ENCODE data around the gene ADAMTS12. TPM values are rescaled to one million over a fixed set of nuclear protein-coding genes. Genes with fewer than 3 reads are reported as not detected.

ADAMTS12 gene
- total RNA-seq, 1 donor from 2014 or later: 26.8 TPM

DNA sequence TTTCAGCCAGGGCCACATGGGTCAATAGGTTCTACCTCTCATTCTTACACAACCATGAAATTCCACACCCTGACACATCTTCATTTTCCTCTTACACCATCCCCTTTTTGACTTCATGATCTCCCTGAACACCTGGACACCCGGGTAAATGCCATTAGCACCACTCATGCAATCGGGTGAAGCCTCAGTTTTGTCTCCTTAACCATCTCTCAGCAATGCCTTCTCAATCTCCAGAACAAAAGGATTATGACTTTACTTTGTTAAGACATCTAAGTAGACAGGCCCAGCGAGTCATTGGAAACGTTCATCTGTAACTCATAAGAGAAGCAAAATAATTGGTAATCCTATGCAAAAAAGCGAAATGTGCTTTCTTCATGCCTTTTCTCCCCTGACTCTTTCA is 49.9 kb downstream of the ADAMTS12 start:
- DNase-seq: no peak

DNA sequence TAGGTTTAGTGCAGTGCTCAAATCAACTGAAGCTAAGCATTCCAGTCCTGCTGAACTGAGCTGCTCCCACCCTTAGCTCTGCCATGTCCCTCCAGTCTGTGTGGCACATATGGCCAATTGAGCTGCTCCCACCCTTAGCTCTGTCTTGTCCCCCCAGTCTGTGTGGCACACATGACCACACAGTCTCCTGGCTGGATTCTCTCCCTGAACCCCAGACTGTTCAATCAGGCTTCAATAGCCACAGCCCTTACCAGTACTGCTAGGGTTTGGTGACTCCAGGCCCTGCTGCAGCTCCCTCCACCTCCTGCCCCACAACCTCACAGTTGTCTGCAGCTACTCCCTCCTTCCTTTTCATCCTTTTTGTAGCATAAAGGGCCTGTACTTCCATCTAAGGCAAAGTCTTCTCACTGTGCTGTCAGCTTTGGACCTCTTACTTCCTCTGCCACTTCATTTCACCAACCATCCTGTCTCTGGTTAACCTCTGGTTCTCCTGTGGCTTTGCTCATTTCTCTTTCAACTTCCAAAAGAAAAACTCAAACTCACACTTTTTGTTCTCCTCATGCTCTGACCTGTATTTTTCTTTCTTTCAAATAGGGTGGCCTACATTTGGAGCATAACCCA is 50.8 kb downstream of the ADAMTS12 start:
- no peak for DNase-seq

DNA sequence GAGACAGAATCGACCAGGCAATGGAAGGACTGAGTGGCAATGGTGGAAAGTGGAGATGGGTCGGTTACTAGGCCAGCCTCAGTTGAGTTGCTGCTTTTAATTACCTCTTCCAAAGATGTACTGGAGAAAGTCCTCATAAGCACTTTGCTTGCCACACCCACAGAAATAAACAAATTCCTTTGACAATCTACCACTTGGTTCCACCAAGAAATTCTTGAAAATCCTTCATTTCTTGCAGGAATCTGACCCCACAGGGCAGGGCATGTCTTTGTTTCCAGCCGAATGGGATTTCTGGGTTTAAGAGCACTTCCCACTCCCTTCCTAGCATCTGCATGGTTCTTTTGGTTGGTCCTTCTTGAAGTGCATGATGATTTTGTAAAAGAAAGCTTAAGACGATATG is 54.5 kb downstream of the ADAMTS12 start:
- no peak for DNase-seq

DNA sequence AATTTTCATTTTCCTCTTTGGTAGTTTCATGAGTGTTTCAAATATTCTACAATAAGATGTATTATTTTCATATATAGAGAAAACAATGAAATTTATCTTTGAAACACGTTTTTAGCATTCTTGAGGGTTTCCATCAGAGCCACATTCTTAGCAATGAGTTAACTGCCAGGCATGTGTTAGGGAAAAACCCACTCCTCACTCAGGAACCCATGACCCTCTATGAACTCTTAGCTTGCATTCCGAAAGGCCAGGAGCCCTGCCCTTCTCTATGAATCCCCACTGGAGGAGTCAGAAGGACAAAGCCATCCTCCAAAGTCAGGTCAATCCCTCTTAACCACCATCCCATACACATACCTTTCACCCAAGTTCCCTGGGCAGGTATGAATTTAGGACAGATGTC is 57.5 kb downstream of the ADAMTS12 start:
- no peak for DNase-seq

DNA sequence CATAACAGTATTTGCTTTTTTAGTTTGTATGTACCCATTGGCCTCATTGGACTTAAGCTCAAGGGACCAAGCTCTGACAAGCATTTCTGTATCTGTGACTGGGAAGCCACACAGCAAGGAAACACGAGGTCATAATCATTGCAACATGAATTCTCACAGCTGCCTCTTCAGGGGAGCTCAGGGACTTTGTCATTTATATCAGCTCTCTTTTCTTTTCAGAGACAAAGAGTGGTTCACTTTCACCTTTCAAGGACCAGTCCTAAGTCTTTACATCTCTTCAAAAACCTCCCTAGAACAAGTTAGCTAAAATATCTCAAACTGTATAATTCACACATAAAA is 58.6 kb downstream of the ADAMTS12 start:
- DNase-seq: no peak

DNA sequence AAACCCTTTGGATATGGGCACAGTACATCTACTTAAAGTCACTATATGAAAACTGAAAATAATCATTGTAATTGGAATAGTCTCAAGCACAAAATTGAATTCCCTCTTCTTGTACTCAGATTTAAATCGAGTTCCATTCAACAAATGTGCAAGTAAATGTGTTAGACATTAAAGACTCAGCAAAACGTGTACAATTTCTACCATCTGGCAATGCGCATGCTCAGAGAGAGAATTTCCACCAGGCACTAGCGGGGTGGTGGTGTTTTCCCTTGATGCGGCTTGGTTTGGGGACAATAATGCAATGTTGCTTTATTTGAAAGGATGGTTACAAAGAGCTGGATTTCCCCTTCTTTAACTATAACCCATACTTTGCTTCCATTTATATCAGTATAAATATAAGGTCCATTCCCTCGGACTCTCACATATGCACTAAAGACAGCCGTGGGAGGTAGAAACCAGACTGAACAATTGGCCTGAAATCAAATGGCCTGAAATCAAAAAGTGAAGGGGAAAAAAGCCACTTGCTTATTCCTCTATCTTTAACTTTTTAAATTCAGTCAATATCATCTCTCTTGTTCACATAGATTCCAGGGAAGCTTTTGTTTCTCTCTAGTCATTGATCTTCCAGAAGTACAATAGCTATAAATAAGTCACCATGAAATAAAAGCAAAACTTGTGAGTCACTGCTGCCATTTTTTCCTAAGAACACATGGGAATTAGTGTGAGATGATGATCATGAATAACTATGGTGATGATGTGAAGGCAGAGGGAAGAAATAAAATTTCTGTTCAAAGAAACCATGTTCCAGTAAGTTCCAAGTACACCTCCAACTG is 59.2 kb downstream of the ADAMTS12 start:
- no peak for DNase-seq

DNA sequence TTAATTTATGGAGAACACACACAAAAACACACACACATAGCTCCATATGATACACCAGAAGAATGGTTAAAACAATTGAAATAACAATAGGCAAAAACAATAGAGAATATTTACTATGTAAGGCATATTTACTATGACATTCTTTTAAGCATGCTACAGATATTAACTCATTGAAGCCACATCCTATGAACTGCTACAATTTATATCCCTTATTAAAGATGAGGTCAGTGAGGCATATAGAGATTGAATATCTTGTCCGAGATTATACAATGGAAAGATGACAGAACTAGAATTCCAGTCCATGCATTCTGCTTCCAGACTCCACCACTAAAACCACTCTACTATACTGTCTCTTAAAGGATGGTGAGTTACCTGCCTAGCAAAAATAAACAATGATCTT is 60.7 kb downstream of the ADAMTS12 start:
- no peak for DNase-seq

DNA sequence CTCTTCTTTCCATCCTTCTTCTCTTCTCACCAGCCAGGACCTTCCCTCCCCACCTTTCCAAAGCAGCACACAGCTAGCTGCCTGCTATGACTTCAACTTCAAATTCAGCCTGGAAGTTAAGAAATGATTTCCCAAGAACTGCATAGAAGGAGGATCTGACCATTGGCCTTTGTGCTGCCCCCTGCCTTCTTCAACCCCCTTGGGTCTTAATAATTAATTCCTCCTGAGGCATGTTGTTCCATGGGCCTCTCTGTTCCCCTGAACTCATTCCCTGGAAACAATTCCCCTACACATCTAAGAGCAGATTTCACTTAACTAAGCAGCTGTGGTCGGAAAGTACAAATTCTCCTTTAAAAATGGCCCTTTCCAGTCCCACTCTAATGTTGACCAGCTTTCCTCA is 62.4 kb downstream of the ADAMTS12 start:
- no peak for DNase-seq

DNA sequence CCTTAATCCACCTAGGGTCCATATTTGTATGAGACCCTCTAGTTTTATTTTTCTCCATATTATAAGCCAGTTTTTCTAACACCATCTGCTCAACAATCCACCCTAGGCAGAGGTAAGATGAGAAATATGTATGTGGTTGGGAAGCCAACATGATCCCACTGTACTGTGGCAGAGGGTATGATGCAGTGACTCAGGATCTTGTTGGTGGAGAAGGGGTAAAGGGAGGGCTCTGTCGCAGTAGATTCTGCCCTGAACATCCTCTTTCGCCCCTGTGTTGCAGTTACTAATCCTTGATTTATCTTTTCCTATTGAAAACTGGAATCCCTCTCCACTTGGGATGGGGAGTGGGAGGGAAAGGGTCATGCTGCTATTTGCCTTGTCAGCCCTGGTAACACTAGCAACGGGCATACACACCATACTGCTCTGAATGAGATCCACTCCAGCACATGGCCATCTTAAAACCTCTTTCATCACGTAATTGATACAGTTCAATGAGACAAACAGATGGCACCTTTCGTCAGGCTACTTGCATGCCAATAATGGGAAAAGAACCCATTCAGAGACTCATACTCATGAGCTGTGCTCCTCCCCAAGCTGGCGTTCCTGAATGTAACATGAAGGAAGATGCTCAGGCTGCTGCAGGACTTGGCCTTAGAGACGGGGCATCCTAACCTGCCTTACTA is 63.0 kb downstream of the ADAMTS12 start:
- no peak for DNase-seq

DNA sequence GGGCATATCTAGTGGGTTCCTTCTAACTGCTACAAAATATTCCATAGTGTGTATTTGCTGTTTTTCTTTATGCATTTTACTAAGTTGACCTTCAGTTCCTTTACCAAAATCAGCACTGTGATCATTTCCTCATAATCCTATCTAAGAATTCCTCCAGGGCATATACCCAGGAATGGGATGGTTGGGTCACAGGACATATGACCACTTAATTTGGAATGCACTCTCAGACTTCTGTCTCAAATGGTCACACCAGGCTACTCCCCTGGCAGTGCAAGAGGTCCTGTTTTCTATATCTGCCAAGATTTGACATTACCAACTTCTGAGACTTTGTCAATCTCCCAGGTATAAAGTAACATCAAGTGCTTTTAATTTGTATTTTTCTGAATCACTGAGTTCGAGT is 63.9 kb downstream of the ADAMTS12 start:
- no peak for DNase-seq

DNA sequence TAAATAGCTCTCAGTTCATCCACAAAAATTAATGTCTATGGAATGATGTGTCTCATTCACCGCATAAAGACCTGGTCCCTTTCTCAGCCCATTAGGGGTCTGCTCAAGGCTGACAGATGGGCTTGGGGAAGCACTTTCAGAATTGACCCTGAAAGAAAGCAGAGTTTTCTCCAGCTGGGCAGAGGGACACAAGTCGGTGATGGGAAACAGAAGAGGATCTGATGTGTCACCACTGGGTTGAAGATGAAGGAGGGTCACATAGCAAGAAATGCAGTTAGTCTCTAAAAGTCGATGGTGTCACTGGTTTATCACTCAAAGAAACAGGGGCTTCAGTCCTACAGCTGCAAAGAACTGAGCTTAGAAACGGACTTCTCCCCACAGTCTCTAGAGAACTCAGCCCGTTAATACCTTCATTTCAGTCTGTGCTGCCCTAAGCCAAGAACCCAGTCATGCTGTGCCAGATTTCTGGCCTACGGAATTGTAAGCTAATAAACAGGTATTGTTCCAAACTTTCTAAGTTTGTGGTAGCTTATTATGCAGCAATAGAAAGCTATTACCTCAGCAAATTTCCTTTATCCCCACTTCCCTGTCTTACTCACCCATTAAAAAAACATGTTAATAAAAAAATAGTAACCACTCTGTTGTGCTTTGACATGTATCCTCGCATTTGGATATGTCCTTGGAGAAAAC is 64.6 kb downstream of the ADAMTS12 start:
- DNase-seq: no peak

DNA sequence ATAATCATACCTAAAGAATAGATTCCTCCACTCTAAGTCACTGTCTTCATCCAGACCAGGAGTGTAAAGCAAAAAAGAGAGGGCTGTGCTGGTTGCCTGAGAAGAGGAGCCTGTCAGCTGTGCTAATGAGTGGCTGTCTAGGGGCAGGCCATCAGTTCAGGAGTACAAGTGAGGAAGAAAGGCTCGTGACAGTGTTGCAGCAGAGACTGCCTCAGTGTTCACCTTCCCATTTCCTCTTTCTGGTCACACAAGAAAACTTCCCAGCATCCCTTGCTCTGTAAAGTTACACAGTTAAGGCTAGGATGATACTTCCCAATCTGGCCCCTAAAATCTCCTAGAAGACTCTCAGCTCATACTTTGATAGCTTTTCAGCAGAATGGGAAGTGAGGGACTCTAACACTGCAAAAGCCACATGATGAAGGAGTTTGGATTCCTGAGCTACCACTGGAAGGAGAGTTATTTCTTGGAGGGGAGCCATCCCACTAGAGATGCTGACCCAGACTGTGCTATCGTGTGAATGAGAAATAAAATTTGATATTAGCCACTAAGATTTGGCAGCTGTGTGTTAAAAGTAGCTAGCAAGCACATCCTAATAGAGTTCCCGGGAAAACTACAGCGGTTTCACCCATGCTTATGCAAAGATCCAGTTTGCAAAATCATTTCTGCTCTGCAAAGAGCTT is 67.1 kb downstream of the ADAMTS12 start:
- no peak for DNase-seq

DNA sequence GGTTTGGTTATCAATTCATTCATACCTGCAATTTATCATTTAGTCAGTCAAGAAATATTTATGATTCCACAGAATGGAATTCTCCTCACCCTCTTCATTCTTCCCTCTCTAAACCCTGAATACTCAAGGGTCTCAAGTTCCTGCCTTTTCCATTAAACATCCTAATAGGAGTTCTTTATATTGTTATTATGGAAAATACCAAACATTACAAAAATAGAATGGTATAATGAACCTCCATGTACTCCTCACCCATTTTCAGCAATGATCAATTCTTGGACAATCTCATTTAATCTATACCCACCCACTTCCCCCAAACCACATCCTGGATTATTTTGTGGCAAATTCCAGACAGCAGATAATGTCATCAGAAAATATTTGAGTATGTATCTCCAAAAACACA is 74.5 kb downstream of the ADAMTS12 start:
- DNase-seq: no peak

DNA sequence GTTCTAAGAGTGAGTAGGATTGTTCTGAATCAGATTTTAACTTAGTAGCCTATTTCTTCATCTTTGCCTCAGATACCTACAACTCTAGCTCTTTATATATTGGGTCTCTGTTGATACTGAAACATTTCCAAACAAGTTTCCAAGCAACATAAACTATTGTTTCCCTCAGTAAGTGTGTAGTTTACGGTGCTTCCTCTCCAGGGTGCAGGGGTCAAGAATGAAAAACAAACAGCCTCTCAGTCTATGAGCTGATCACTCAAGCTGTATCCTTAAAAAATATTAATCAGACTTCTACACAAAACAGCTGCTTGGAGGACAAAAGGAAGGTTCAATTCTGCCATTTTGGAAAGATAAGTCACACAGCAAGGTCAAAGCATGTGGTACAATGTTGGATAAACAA is 75.0 kb downstream of the ADAMTS12 start:
- DNase-seq: no peak

DNA sequence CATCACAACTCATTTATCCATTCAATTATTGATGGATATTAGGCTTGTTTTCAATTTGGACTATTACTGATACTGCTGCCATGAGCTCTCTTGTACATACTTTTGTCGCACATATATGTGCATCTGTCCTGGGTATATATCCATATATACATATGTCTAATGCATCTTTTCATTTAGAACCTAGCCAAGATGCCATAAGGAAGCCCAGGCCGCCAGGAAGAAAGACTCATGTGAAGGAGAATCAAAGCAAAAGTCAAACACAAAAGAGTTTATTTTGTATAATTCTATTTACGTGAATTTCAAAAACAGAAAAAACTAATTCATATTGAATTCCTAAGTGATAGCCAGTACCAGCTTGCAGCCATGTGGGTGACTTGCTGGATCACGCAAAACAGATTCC is 79.0 kb downstream of the ADAMTS12 start:
- DNase-seq: no peak

DNA sequence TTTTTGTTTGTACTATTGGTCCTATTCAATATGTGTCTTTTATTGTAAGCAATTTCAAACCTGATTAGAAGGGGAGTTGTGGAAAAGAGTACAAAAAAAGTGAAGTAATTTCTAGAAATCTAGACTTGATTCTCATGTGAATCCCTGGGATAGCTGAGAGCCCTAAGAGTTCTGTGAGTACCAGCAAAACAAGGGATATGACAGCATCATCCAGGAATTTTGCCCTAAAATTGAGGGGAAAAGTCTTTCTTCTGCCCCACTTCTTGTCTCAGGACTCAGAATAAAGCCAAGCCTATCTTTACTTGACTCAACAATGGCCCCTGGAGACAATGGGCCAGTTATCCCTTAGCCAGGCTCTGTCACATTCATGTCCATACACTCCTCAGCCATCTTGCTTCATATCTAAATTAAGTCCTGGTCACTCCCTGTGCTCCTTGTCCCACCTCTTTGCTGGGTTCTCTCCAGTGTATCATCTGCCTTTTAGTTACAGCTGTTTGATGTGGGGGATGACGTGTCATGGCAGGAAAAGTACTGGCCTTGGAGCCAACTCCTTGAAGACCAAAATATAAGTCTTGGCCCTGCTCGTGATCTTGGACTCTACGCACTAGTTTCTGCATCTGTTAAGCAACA is 81.2 kb downstream of the ADAMTS12 start:
- no peak for DNase-seq

DNA sequence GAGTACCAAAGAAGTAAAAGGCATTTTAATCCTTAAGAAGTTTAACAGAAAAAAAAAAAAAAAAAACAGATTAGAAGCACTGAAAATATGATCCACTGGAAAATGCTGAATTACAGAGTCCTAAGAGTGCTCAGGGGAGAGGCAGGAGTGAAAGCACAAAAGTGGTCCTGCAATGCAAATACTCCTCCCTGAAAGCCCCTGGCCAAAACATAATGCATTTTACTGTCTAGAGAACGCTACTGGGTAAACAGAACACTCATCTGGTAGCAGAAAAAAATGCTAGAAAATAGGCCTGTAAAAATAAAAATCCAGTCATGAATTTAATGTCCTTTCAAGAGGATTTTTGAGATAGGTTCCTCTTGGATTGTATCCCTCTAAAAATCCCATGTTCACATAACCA is 81.9 kb downstream of the ADAMTS12 start:
- DNase-seq: no peak

DNA sequence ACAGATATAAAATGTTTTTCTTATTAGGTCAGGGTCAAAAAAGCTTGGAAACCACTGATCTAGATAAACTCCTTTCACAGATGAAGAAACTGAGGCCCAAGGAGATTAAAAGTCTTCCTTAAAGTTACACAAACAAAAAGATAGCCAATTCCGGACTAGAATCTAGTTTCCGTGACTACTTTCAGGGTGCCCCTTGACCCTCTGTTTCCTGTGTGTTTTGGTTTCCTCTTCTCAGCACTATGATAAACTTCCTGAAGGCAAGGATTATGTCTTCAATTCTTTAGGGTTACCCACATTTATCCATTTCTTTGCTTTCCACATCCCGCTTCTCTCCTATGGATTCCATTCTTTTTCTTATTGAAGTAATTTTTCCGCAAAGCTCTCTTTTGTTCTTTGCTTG is 83.1 kb downstream of the ADAMTS12 start:
- DNase-seq: no peak

DNA sequence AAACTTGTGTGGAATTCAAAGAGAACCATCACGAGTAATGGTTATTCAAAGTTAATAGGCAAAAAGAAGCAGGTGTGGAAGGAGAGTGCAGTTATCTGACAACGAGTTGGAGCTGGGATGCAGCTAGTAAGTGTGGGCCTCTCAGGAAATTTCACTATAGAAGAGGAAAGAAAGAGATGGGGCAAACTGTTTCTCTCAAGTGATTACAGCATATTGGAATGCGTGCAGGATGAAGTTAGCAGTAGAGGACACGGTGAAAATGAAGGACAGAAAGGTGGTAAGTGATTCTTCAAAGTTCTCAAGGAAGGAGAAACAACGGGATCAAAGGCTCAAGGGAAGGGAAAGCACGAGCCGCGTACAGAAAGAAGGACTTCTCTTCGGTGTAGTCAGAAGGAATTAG is 84.0 kb downstream of the ADAMTS12 start:
- DNase-seq: no peak

DNA sequence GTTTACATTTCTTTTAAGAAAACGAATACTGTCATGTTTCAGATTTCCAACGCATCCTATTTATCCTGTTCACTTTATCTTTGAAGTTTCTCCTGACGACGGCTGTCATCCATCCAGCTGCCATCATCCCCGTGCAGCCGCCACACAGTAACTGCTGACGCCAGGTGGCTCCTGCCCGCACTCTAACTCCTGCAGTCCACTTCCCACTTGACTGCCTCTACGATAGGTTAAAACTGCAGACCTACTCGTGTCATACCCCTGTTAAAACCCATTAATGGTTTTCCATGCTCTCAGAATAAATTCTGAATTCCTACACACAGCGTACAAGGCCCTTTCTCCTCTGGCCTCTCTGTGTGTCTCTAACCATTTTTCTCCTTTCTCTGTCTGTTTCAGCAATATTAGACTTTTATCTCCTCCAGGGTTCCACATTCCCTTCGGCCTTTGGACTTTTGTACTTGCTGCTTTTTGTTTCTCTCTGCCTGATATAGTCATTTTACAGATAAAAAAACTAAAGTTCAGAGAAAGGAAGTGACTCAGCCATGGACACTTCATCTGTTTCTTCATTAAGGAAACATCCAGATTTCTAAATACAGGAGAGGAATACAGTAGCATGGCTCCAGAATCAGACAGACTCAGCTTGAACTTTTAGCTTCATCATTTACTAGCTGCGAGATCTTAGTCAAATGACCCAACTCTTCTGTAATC is 84.9 kb downstream of the ADAMTS12 start:
- no peak for DNase-seq

DNA sequence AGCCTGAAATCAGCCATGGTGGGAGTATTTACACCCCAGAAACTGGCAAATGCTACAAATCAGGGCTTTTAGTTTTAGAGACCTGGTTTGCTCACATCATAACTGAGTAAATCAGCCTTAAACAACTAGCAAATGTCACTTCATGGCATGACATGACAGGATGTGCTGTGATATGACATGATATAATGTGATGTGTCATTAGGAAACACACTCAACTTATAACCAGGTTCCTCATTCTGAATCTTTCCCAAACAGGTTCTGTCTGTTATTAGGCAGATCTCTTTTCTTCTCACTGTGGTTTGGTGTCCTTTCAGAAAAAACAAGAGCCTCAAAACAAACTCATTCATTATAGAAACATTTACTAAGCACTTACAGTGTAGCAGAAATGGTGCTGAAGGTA is 90.5 kb downstream of the ADAMTS12 start:
- no peak for DNase-seq
